Activated CD4-positive, alpha-beta T cell treated with anti-CD3 and anti-CD28 coated beads for 1 hour (primary cell): ENCODE measurements around the gene WNK2.

Experiments used
- DNase-seq: peaks from one replicate; pipeline ENCODE4 v3.0.0-alpha.2; 2020

The WNK2 gene

DNA sequence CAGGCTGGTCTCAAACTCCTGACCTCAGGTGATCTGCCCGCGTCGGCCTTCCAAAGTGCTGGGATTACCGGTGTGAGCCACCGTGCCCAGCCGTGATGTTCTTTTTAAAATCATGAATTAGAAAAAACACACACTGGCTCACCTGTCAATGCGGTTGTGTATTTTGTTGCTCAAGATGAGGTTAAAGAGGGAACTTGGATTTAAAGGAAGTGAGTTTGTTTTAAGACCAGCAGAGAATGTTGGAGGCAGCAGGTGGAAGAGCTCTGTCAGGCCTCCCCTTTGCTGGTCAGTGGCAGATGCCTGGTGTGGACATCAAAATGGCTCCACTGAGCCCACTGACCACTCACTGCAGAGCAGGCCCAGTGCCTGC, 38.9 kb downstream of the WNK2 start:
- DNase-seq, result no peak

DNA sequence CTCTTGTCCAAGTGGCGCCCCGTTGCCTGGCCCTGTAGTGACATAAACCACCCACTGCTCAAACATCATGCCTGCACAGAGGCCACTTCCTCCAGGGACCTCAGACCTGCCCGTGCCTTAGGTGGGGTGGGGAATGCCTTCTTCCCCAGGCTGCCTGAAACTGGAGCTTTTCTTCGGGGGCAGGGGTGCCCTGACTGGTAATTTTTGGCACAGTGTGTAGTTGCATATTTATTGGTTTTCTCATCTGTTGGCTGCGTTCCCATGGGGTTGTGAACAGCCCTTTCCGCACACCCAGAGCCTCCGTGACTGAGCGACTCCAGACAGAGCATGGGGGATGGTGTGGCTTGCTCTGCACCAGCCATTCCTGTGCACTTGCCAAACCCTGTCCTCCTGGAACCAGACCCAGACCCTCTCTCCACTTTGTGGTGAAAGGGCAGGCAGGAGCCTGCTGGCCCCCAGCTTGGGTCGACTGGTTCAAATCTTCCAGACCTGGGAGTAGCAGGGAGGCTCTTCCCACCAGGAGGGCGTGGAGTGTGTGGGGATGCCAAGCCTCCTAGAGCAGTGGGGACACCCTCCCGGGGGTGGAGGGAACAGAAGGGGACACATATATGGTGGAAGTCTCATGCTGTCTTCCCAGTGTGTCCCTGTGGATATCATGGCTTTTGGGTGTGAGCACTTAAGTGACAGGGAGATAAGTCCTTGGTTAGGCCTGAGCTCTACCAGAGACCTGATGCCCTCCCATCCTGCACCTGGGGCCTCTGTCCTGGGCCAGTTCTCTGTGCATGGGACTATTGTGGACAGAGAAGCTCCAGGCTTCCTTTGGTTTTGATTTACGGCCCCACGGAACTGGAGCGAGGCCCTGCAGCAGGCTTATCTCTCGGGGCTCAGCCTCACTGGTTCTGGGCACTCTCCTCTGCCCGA, 39.6 kb downstream of the WNK2 start:
- DNase-seq, result no peak

DNA sequence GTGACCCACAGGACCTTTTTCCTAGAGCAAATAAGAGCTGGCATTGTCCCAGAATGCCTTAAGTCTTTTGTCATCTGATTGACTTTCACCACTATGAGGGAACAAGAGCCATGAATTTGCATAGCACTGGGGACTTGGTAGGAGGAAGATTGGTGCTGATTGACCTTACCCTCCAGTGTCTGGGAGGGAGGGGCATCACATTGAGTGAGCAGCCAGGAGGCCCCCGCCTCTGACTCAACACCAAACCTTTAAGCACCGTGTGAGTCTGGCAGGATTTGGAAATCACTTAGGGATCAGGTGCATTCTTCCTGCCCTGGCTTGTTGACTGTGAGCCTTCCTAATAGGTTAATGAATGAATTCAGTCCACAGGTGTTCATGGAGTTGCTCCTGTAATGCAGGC, 40.7 kb downstream of the WNK2 start:
- DNase-seq, result no peak

DNA sequence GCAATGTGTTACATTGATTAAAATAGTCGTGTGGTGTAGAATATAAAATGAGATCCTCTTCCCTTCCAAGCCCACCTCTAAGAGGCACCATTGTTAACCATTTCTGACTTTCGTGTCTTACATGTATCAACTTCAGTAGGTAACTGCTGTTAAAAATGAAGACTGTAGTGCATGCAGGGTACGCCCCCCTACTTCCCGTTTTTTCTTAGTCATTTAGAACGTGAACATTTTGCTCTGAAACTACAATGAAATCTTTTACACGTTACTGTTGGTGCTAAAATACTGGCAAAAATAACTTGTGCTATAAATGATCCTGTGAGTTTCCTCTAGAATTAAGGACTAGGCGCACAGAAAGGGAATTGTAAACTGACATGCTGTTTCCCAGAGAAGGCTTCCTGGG, 41.5 kb downstream of the WNK2 start:
- DNase-seq, result no peak

DNA sequence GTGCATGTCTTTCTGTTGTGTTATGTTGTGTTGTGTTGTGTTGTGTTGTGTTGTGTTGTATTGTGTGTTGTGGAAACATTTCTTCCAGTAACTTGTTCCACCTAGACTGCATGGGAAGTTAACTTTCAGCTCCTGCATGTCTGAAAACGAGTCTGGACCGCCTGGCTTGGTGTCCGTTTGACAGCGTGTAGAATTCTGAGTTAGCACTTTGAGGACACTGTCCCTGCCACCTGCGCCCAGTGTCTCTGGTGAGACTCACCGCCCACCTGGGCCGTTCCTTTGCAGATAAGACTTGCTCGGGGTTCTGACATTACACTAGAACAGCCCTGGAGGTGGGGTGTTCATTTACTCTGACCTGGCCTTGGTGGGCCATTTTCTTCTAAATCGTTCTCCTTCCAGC, 42.0 kb downstream of the WNK2 start:
- no peak for DNase-seq

DNA sequence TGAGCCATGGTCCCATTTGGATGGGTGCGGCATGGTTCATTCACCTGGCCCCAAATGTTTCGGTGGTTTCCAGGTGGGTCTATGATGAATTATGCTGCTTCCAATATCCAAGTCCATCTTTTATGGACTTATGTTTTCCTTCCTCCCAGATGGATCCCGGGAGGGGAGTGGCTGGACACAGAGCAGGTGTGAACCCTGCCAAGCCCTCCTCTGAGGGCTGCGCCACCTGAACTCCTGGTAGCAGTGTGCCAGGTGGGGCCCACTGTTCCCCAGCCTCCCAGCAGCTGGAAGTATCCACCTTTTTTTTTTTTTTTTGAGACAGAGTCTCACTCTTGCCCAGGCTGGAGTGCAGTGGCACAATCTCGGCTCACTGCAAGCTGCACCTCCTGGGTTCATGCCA, 42.9 kb downstream of the WNK2 start:
- no peak for DNase-seq

DNA sequence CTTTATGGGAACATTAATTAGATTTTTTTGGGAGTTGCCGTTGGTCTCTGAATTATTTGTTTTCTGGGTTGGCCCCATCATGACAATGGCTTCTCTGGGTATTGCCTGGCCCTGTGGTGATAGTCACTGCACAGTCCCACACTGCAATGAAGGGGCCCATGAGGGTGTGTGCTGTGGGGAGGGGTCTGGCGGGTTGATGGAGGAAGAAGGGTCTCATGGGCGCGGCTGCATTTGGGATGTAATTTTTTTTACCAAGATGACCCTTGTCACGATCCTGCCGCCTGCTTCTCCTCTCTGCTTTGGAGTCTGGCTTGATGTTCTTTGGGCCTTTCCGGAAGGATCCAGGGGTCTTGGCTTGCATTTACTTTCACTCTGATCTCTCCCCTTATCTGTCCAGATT, 44.1 kb downstream of the WNK2 start:
- no peak for DNase-seq

DNA sequence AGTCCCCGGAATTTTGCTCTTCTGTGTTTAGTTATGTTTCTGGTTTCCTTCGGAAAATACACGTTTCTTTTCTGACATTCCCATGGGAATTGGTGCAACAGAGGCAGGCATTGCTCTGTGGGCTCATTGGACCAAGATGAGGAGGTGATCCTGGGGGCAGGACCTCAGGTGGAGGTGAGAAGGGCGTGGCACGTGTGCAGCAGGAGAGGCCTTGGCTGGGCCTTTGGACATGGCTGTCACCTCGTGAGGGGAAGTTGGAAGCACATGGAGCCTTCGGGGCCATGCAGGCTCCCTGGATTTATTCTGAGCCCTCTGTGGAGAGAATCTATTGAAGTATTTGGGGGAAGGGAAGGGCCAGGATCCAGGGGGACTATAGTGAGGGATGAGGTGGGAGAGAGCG, 44.5 kb downstream of the WNK2 start:
- DNase-seq, result no peak

DNA sequence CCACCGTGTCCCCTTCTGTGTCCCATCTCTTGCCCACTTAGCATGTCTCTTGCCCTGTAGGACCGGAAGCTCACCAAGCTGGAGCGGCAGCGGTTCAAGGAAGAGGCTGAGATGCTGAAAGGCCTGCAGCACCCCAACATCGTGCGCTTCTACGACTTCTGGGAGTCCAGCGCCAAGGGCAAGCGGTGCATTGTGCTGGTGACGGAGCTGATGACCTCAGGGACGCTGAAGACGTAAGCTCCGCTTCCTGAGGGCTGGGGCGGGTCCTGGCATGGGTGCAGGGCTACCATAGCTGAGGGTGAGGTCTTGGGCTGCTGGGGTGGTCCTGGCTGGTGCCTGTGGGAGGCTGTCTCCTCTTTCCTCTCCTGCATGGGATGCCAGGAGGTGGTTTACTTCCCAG, 45.7 kb downstream of the WNK2 start:
- no peak for DNase-seq

DNA sequence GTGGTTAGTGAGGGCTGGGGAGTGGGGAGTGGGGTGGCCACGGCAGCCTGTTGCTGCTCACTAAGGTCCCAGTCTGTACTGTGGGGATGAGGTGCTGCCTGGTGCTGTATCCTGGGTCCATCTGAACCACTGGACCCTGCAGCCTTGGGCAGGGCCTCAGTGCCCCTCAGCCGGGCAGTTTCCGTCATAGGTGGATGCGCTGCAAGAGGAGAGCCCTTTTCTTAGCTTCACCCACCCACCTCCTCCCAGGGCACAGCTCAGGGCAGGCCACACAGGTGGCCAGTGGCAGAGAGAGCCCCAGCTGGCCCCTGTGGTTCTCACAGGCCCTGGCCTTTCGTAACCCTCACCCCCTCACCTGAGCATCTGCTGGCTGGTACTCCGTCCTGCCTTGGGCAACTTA, 46.2 kb downstream of the WNK2 start:
- no peak for DNase-seq

DNA sequence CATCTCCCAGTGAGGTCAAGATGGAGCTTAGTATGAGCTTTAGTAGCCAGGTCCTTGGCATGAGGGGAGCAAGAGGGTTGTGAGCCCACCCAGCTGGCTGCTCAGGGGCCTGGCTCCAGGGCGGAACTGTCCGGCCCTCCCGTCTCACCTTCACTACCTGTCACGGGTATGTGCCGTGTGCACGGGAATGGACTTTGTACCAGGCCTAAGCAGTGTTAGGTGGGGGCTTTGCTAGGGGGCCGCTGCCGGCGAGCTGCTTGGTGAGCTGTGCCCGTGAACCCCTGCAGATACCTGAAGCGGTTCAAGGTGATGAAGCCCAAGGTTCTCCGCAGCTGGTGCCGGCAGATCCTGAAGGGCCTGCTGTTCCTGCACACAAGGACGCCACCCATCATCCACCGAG, 46.7 kb downstream of the WNK2 start:
- DNase-seq, result no peak

DNA sequence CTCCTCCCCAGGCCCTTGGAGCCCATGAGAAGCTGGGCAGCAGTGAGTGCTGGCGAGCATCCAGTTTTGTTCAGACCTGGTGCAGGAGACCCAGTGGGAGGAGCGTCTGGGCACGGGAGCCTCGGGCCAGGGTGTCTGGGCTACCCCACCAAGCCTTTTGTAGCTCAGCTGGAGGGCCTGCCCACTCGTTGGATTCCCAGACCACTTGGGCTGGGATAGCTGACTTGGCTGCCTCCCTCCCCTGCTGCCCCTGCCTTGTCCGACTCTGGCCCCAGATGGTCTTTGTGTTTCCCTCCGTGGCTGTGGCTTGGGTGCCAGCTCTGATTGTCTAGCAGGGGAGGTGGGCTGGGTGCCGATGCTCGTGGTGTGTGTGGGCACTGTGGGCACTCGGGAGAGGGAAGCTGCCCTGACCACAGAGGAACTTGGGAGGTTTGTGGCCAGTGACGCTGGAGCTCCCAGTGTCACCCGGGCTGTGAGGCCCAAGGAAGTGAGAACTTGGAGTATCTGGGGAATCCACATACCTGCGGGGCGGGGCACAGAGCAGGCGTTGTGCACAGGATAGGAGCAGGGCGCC, 47.3 kb downstream of the WNK2 start:
- no peak for DNase-seq

DNA sequence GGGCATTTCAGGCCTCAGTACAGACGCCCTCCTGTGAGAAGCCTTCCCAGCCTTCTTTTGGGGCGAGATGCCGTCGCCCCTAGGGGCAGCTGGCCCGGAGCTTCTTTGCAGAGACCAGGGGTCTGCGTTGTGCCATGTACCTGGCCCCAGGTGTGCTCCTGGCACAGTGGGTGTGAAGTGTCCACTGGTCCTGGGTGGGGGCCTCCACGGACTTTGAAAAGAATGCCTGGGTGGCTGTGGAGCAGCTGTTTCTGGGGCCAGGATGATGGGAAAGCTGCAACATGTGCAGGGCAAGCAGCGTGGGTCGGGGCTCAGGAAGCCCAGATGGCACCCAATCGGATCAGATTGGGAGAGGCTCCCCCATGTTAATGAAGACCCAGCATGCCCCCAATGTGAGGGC, 47.8 kb downstream of the WNK2 start:
- DNase-seq, result no peak

DNA sequence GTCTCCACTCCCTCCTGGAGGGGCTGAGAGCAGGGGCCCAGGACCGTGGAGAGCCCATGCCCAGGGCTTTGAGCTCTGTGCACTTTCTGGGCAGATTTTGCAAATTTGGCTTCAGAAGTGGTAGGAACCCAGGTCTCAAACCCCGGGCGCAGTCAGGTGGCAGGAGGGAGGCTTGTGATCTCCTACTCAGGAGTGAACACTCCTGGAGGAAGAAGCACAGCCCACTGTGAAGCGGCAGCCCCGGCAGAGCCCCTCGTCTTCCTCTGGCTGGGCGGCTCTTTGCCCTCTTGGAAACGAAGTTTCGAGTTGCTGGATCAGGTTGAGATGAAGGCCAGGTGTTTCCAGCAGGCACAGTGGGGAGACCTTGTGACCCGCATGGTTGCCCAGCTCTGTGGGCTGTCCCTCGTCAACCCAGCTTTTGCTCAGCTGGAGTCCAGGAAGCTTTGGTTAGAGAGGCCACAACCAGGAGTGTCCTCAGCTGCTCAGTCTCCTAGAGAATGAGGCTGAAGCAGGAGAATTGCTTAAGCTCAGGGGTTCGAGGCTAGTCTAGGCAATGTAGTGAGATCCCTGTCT, 48.5 kb downstream of the WNK2 start:
- DNase-seq, result no peak

DNA sequence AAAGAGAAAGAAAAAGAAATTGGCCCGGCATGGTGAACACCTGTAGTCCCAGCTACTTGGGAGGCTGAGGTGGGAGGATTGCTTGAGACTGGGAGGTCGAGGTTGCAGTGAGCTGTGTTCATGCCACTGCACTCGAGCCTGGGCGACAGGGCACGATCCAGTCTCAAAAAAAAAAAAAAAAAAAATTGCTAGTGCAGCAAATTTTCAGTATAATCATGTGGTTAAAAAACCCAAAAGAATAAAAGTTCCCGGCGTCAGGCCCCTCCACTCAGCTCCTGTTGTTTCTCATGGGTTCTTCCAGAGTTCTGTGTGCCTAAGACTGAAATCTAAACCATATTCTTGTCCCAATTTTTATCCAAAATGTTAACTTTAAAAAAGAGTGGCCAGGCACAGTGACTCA, 49.1 kb downstream of the WNK2 start:
- DNase-seq, result no peak

DNA sequence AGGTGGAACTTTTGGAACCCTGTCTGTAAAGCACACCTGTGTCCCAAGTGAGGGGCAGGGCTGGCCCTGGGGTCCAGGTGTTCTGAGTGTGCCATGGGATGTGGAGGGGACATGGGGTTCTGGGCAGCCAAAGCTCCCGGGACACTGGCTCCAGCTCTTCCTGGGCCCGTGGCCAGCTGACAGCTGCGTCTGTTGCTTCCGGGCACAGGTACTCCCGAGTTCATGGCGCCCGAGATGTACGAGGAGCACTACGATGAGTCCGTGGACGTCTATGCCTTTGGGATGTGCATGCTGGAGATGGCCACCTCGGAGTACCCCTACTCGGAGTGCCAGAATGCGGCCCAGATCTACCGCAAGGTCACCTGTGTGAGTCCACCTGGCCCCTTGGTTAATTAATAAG, 50.7 kb downstream of the WNK2 start:
- DNase-seq, result no peak

DNA sequence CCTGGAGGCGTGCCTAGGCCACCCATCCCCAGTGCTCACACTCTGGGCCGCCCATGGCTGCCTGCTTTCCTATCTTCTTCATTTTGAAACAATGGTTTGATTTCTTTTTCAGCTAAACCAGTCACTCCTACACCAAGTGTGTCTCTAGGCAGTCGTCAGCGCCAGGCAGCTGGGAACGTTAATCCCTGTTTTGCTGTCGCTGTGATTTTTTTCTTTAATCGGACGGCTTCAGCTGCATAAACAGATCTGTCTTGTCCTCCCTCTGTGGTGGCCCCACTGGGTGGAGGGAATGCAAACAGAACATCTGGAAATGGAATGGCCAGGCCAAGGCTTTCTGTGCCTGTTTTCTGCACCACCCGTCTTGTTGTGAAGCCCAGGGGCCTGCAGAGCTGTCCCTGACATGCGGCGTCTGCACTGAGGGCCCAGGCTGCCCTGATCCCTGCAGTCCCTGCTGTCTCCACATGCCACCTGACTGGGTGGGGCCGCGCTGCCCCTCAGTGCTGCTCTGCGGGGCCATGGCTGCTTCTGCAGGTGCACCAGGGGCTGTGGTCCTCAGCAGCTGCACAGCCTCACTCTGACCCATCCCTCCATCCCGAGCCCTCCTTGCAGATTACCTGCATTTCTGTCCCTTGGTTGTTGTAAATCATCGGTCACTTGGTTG, 51.5 kb downstream of the WNK2 start:
- DNase-seq, result no peak

DNA sequence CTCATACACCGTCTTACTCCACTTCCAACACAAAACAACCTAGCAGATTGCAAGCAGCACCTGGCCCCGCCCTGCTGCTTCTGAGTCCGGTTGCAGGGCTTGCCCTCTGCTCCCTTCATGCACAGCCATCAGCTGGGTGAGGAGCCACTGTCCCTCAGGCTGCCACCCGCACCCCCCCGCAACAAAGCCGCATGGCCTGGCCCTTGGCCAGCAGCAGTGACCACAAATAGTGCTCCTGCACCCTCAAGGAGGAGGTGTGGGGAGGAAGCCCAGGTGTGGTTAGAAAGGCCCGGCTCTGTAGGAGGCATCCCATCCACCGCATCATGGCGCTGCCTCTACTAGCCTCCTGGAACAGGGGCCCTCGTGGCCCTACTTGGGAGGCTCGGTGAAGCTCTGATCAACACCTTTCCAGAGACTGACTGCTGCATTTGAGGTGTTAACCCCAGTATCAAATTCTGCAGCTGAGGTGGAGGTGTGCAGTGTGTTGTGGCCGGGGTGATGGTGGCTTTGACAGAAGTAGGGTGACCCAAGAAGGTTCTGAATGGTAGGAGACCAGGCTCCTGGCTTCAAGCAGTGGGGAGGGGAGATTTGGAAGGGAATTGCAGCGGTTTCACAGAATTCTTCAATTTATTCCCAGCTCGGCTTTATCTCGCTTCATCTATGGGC, 52.7 kb downstream of the WNK2 start:
- DNase-seq, result no peak

DNA sequence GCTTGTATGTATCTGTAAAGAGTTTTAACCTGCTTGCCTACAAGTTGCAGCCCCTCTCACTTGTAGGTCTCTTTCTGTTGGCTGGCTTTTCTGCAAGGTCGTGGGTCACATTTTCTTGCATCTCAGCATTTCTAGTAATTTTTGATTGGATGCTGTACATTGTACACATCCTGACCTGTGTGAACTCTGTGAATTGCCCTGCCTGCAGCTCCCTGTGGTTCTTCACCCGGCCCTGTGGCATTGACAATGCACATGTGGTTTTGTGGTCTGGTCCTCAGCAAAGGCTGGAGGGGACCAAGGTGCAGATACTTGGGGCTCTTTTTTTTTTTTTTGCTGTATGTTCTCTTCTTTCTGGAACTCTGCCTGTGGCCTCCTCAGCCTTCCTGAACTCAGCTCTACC, 53.6 kb downstream of the WNK2 start:
- no peak for DNase-seq

DNA sequence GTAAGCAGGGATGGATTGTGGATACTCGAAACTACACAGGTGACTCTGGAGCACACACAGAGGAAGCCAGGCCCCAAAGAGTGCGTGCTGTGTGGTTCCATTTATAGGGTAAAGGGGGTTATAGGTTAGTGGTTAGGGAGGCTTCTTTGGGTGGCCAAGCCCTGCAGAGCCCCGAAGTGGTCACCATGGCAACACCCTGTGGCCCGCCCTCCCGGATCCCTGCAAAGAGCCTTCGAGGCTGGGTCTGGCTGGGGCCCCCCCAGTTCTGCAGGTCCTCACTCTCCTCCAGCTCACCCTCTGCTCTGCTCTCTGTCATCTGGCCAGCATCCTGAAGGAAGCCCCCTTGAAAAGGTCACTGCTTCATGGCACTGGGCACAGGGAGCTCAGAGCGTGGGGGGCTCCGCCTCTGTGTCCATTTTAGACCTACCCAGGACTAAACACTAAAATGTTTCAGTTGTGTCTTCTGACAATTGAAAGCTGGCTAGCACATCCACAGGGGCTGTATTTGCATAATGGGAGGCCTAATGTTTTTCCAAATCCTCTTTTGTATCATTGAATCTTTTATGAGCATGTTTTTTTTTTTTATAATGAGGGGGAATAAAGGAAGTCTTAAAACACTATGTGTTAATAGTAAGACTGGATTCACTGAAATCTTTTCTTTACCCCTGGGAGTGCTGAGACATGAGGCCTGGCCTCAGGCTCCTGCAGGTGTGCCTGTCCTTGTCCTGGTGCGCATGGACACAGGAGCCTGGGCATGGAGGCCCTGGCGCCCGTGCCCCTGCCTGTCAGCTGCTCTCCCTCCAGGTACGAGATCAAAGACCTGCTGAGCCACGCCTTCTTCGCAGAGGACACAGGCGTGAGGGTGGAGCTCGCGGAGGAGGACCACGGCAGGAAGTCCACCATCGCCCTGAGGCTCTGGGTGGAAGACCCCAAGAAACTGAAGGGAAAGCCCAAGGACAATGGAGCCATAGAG, 55.3 kb downstream of the WNK2 start:
- DNase-seq, result no peak

DNA sequence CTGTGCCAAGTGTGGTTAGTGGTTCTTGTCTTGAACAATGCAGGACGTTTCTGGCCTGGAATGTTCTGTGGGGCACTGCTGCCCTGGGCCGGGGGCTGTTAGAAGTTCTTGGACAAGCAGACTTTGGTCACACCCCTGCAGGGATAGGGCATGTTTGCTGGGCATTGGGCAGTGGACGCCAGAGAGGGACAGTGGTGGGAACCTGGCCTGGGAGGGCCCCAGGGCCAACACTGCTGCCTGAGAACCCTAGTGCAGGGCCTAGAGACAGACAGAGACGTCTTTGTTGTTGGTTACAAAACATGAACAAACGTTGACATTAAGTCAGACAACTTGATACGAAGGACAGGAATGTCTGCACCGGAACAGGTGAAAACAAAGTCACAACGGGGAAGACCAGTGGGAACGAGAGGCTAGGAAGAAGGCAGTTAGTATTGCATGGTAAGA, 57.0 kb downstream of the WNK2 start:
- DNase-seq, result no peak

DNA sequence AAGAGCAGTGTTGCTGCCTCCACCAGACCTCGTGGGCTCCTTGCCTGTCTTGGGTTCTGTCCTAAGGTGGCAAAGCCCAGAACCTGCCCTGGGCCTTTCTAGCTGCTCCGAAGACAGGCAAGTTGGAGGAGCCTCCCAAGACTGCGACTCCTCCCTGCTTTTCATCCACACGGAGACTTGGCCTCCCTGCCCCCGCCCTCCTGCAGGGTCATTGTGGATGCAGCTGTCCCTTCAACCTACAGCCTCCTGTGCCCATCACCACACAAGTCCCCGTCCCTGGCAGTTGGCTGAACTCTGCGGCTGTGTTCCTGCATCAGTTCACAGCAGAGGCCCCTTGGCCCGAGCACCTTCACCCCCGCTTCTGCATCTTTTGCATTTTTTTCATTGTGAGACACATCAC, 59.2 kb downstream of the WNK2 start:
- DNase-seq, result no peak
